NCI-H2029 treated with DMSO at 0.1 percent for 48 hours (cell line): Measurements from ENCODE around the gene HOXD3.
A peak's percentile ranks its signal among the peaks of the same experiment; 100 is the strongest.

Experiments
- DNase-seq: peaks from one replicate; lab custom pipeline; 2025; lab: John Stamatoyannopoulos, UW

The HOXD3 gene

DNA sequence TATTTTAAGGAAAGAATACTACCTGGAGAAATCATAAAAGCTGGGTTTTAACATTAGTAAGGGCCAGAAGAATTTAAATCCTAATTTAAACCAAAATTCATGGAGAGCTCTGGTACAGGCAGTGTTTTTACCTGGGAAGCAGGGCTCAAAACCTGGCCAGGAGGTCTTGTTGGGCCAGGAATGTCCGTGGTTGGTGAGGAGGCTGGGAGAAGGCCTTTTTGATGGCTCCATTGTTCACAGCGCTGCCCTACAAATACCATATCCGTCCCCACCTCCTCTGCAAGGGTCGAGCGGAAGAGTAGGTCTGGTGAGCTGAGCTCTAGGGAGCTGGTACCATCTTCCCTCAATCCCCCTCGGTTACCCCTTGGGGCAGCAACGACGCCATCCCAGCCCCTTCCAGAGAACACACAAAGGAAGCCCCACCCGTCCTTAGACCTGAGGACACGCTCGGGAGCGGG lies 20.5 kb downstream of the HOXD3 start:
- DNase-seq: peak; percentile 28

DNA sequence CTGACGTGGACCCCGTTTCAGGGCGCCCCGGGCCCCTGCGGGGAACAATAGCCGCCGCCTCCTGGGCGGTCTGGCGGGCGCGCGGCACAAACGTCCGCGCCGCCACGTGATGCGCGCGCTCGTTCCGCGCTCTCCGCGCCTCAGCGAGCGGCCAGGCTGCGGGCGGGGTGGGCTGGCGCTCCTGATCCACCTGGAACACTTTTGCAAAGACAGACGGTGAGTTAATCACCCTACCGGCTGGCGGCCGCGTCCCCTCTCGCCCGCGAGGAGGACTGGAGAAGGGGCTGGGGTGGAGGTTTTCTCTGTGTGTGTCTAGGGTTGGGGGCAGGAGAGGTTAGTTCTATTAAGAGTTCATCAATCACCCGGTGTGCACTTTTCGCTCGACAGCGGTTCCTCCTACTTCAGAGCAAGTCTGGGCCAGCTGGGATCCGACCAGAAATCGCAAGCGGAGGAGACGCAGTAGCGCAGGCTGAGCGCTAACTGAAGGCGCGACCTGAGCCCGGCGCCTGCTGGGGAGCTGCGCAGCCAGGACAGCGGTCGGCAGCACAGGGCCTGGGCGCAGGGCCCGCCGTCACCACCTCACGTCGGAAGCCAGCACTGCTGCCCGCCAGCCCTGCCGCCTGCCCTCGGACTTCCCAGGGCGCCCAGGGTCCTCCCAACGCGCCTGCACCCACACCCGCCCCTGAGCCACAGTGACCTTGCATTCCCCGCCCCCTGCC lies 21.1 kb downstream of the HOXD3 start:
- peak; percentile 50 for DNase-seq

DNA sequence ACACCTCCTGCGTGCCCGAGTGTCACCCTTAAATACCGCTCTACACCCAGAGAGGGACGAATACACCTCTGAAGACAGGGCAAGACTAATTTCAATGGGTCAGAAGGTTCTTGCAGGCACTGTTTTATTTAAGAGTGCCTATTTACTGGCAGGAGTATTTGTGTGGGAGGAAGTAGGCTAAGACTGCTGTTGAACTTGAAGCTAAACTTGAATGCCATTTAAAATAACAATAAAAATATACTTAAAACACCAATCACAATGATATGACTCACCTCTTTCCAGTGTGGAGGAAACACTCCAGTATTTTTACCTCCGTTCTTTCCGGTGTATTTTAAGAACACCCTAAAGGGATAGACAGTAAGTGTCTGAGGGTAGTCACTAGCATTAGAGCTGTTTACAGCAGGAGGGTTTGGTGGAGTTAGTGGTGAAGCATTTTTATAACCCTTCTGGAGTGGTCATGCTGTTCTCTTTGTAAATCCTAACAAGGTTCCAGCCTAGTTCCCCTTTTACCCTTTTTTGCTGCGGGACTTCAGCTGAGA lies 21.7 kb downstream of the HOXD3 start:
- DNase-seq: no peak

DNA sequence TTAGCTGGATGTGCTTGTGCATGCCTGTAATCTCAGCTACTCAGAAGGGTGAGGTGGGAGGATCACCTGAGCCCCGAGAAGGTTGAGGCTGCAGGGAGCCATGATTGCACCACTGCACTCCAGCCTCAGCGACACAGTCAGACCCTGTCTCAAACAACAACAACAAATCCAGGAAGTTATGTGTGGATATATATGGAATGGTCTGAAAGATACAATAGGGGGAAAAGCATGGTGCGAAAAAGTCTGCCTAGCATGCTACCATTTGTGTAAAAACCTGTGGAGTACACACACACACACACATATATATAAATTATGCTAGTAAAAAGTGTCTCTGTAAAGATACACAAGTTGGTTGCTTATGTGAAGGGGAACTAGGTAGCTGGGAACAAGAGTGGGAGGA lies 24.4 kb downstream of the HOXD3 start:
- DNase-seq: no peak

DNA sequence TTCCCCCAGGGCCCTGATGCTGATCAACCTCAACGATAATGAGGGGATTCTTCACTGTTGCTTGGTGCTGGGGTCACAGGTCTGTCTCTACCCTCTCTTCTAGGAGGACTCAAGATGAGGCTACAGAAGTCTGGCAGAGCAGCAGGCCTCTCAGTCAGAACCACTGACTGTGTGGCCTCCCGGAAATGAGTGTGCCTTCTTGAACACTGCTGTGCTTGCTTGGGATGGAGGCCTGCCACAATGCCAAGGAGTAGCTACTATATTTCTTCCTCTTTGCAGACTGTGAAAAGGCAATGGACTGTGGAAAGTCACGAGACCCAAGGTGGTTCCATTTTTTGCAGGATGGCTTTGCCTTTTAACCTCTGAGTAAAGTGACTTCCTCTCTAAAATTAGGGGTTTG lies 25.6 kb downstream of the HOXD3 start:
- DNase-seq: no peak

DNA sequence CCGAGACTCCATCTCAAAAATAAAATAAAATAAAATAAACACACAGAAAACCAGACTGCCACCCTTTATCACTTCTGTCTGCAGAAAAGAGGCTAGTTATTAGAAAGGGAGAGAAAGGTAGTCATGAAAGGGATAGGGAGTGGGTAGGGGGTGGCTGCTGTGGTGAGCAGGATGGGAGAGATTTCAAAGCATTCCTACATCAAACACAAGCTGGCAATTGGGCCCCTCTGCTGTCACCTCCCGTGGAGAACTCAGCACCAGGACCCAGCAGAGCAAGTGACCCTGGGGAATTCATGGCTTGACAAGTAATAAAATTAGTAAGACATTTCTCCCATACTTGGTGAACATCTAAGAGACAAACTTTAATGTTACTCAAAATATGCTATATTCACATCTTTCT lies 27.6 kb downstream of the HOXD3 start:
- DNase-seq: no peak

DNA sequence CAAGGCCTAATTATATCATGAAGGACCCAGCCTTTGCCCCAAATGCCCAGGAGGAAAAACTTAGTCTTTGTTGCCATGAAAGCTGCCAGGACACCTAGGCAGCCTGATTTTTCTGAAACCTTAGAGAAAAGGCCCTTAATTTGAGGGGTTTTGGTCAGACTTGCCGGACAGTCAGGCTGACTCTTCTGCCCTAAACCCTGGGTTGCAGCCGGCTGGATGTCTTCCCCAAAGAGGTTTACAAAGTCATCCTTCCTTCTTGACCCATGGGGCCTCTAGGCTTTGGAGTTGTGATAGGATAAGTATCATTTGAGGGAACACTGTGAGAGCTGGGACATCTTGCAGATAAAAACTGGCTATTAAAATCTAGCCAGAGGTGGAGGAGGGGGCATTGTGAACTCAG lies 28.9 kb downstream of the HOXD3 start:
- DNase-seq: no peak

DNA sequence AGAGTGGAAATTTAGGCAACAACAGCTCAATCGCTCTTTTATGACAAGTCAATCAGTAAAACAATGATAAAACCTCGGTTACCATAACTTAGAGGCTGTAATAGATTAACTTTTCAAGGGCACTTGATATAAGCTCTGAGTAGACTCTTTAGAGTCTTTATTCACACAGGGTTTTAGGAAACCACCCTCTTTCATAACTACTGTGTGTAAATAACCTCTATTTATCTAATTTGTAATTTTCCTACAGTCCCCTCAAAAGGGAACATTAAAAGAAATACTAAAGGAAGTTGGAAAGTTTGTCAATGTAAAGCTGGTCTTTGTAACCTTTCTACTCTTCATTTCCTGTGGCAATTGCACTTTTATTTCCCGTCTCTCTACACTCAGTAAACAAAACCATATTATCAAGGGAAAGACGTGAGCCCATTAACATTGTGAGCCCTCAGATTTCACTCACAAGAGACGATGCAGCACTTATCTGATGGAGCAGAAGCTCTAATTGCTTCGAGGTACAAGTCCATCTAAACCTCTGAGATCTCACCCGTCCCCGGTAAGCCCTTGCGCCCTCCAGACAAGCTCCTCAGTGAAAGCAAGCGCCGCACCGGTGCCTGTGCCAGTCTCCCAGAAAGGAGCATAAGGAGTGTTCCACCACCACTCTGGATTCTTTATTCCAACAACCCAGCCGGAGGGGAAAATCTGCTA lies 30.2 kb downstream of the HOXD3 start:
- DNase-seq: no peak

DNA sequence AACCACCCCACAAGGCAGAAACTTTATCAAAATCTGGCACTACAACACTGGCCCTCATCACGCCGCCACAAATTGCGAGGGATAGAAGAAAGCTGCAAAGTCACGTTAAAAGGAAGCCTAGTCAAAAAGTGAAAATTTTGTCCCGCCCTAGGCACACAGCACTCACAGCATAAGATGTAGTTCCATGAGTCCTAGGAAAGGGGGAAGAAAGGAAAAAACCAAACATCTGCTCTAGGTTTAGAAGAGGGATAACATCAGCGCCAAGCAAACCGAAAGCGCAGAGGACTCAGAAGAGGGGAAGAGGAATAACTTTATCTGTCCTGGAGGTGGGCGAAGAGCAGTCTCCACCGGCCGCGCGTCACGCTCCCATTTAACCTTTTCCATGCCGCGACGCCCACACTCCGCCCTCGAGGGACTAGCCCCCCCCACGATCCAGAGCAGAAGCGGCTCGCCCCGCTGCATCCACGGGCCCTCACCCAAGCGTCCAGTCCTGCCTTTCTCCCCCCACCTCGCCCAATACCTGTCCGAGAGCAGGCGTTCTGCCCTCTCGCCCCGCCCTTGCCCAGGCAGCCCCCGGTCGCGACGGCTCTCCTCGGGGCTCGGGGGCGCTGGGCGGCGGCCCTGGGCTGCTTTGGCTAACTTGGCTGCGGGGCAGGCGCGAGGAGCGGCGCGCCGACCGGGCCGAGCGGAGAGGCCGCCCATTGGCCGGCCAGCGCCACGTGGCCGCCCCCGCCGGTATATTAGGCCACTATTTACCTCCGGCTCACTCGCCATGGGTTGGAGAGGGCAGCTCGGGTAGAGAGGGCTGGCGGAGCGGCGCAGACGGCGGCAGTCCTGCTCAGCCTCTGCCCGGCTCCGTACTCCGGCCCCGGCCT lies 31.0 kb downstream of the HOXD3 start, which contains the start of gene HOXD1:
TSS of gene HOXD1 (plus strand) at position 770 of the 875 bp plus-strand sequence. CDS start 134 bp downstream, outside the sequence.
- DNase-seq: peak; percentile 29

DNA sequence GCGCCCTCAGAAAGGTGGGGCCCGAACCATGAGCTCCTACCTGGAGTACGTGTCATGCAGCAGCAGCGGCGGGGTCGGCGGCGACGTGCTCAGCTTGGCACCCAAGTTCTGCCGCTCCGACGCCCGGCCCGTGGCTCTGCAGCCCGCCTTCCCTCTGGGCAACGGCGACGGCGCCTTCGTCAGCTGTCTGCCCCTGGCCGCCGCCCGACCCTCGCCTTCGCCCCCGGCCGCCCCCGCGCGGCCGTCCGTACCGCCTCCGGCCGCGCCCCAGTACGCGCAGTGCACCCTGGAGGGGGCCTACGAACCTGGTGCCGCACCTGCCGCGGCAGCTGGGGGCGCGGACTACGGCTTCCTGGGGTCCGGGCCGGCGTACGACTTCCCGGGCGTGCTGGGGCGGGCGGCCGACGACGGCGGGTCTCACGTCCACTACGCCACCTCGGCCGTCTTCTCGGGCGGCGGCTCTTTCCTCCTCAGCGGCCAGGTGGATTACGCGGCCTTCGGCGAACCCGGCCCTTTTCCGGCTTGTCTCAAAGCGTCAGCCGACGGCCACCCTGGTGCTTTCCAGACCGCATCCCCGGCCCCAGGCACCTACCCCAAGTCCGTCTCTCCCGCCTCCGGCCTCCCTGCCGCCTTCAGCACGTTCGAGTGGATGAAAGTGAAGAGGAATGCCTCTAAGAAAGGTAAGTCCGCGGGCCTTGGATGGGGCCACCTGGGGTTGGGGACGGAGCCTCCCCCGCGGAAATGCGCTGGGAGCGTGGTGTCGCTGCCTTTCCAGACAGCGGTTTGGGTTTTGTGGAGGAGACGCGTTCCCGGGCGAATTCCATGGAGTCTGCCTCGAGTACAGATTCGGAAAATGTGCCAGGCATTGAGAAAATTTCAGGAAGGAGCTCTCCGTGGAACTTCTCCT lies 31.9 kb downstream of the HOXD3 start:
- DNase-seq: no peak

DNA sequence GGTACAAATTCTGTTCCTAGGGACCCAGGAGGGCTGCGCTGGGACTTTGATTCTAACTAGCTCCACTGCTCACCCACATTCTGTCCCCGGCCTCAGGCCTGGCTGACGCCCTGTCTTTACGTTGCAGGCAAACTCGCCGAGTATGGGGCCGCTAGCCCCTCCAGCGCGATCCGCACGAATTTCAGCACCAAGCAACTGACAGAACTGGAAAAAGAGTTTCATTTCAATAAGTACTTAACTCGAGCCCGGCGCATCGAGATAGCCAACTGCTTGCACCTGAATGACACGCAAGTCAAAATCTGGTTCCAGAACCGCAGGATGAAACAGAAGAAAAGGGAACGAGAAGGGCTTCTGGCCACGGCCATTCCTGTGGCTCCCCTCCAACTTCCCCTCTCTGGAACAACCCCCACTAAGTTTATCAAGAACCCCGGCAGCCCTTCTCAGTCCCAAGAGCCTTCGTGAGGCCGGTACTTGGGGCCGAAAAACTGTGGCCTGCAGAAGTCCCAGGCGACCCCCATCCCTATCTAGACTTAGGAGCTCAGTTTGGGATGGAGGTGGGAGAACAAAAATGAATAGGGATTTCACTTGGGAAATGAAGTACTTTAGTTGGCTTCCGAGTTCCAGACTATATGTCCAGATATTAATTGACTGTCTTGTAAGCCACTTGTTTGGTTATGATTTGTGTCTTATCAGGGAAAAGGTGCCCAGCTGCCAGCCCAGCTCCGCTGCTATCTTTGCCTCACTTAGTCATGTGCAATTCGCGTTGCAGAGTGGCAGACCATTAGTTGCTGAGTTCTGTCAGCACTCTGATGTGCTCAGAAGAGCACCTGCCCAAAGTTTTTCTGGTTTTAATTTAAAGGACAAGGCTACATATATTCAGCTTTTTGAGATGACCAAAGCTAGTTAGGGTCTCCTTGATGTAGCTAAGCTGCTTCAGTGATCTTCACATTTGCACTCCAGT lies 32.9 kb downstream of the HOXD3 start:
- no peak for DNase-seq

DNA sequence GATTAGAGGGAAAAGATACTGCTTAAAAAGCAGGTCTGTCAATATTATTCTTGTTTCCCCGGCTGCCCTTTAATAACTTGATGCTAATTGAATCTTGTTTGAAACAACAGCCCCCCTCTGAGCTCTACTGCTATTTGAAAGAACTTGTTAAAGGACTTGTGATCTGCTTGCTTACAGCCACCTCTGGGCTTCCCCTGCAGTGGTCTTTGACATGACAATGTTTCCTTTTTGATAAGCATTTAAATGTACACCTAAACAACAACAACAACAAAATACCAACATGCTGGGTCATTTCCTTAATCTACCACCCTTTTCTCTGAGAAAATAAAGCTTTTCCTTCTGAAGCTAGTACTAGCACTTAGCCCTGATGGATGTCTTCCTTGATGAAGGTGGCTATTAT lies 35.2 kb downstream of the HOXD3 start:
- no peak for DNase-seq

DNA sequence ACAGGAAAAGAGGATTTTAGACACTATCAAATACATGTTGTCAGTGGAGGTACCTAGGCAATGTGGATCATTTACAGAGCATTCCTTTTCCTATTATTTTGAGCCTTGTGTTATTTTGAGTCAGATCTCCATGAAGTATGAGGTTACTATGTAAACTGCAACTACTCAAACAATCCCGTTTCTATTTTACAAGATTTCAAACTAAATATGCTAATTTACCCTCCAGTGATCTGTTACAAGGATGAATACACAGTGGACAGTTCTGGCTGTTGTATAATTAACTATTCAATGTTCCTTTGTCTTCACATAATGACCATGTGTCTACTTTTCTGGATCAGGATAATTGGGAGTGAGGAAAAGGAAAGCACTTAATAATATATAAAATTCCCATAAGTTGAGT lies 35.9 kb downstream of the HOXD3 start:
- no peak for DNase-seq

DNA sequence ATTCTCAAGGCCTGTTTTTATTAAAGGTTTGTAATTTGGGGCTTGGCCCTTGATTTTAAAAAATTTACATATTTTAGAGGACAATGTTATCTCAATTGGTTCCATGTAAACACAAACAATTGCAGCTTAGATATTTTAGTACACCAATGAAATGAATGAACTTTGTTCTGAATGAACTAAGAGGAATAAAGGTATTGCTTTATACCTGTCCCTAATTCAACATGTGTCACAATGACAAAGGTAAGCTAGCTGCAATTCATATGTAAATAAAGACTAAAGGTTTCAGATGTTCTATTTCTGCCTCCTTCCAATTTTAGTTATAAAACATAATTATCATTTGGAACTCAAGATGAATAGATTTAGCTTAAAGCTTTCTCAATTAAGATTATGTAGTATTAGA lies 42.8 kb downstream of the HOXD3 start:
- no peak for DNase-seq

DNA sequence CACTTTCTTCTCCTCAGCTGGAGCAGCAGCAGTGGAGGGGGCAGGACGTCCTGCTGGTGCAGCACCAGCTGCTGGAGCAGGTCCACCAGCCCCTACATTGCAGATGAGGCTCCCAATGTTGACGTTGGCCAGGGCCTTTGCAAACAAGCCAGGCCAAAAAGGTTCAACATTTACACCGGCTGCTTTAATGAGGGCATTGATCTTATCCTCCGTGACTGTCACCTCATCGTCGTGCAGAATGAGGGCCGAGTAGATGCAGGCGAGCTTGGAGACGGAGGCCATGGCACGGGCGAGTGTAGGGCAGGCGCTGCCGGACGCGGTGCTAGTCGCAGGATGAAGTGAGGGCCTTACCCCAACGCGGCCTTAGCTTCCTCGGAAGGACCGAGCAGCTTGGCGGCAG lies 43.9 kb downstream of the HOXD3 start:
- DNase-seq: no peak

DNA sequence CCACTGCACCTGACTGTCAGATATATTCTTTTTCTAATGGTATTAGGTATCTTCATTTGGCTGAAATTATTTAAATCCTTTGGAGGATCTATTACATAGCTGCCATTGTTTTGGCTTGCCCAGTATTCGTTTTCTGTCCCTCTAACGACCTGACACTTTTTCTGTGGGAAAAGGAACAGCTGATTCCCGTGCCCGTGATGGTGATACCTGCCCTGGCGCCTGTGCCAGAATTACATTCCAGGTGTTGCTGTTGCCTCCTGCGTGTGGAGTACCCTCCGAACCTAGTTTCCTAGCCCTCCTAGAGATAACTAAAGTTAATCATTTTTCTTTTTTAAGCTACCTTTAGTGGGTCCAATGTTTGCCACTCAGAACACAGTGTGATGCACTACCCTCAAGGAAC lies 45.4 kb downstream of the HOXD3 start:
- no peak for DNase-seq

DNA sequence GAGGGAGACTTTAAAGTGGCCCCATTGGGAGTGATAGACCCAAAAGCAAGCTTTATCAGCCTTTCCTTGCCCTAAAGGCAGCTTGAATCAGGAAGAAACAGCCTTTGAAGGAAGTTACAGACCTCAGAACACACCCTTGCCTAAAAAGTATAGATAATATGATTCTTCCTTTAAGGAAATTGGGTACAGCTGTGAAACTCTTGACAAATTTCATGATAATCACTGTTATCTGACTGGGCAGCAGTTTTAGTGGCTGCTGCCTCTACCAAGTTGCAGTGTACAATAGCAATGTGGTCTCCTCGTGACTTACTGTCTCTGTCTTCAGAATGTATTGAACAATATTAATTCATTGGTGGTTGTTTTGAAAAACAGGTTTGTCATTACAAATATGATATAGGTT lies 48.0 kb downstream of the HOXD3 start:
- no peak for DNase-seq

DNA sequence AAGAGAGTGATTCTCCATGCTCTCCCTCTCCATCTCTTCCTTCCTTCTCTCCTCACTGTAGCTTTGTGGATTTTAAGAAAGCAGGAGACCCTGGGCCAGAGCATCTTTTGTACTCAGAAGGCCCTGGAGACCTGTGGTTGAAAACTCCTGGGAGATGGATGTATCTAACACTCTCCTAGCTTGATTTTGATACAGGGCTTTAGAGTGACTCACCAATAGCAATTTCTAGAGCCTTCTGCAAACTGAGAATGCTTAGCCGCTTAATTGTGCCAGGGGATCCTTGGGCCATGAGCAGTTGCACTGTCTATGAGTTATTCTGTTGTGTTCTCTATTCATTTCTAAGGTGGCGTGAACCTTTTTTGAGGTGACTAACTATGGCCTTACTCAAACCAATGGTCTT lies 49.0 kb downstream of the HOXD3 start:
- no peak for DNase-seq

DNA sequence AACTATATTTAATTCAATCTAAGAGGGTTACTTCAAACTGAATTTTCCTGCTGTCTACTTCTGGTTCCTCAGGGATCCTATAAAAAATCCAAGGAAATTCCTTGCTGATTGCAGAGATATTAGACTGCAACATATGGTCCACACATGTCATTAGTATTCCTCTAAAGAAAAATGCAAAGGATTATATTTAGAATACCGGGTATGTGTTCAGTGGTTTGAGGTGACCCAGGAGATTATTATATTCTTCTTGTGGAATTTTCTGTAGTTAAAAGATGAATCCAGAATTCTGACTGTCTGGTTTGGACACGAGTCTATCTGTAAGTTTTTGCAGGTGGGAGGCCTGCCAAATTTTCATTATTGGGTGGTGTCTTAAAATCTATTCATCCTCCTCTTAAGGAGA lies 49.6 kb downstream of the HOXD3 start:
- no peak for DNase-seq

DNA sequence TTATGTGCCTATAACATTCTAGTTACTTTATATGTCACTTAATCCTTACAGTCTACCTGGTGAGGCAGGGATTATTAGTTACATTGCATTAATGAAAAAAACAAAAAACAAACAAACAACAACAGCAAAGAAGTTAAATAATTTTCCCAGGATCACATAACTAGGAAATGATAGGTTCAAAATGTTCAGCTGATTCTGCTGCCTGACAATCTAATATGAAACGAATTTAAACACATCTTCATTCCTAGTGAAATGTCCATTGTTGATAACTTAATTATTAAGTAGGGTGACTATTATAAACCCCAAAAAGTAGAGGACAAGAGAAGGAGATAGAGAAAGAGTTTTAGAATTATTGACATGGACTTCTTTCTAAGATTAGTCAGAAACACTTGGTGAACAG lies 54.0 kb downstream of the HOXD3 start:
- no peak for DNase-seq
